Psoas muscle (tissue), 8 donors: ENCODE data around the gene IPO5. TPM values are rescaled to one million over a fixed set of nuclear protein-coding genes. Genes with fewer than 3 reads are reported as not detected.

ENCODE experiments used
- ATAC-seq, 4 donors: fragments of 200-7000 bp; cut with Tn5 transposase; one replicate each; pipeline ENCODE4 v1.9.1; 2020; ENCODE audit warnings: moderate library complexity in 3 of 4, mild to moderate bottlenecking in 2 of 4
- DNase-seq, 2 donors: peaks; one replicate each; pipeline ENCODE4 v3.0.0-alpha.2; 2020
- H3K27ac ChIP-seq: fragments of 200-600 bp; one replicate; pipeline ENCODE4 v1.8.0; 2022
- H3K27me3 ChIP-seq, 3 donors: fragments of 200-600 bp in 1 of 3; one replicate each; pipeline versions ENCODE4 v1.6.1 to v1.8.0; 2013 to 2022; ENCODE audit warnings: low read length in 2 of 3, mild to moderate bottlenecking in 2 of 3, moderate library complexity in 1 of 3; ENCODE audit not compliant: insufficient read depth in 3 of 3
- H3K36me3 ChIP-seq, 2 donors: fragments of 200-600 bp in 1 of 2; one replicate each; pipeline versions ENCODE4 v1.6.1 to v1.8.0; 2013 to 2022; ENCODE audit warnings: low read depth in 1 of 2, mild to moderate bottlenecking in 1 of 2, moderate library complexity in 1 of 2; ENCODE audit not compliant: insufficient read depth in 1 of 2
- H3K4me1 ChIP-seq: fragments of 200-600 bp; one replicate; pipeline ENCODE4 v1.8.0; 2022
- H3K4me3 ChIP-seq: fragments of 200-600 bp; one replicate; pipeline ENCODE4 v1.8.0; 2022; ENCODE audit warnings: mild to moderate bottlenecking
- H3K9me3 ChIP-seq: fragments of 200-600 bp; one replicate; pipeline ENCODE4 v1.8.0; 2022
- WGBS, 3 donors: extraction: QIAGEN DNeasy Blood & Tissue Kit; methylation state at CpG; one replicate each; pipeline versions ENCODE4 v1.1.6 to v1.1.7; 2013; 5-methylcytosine and 5-hydroxymethylcytosine counted together
- intact Hi-C, 2 donors: fragments of 100-400 bp; cut with DNase I; formaldehyde crosslinking; loops; one replicate each; pipeline versions ENCODE4 v1.11.0 to v1.14.2; 2022
- polyA plus RNA-seq, 3 donors: library from polyadenylated mRNA; stranded (reverse); fragments of 200-250 nt; gene quantifications; one replicate each; pipeline ENCODE4 v1.2.3, GENCODE V29; 2013
- total RNA-seq, 4 donors: library from RNA; stranded (reverse); fragmentation: NEBNext Ultra II Directional in 2 of 4; extraction: Animal tissue kit (Norgen Biotek cat#: 25700) in 2 of 4; gene quantifications; one replicate each; pipeline versions ENCODE4 v1.2.1 to v1.2.4, GENCODE V29; 2021 to 2023
- TF ChIP-seq, protein P1 (sequence below): fragments of 200-600 bp; IDR thresholded peaks from one replicate; pipeline ENCODE4 v1.8.0; 2022; ENCODE audit warnings: antibody characterized with exemption
- donor health status: healthy with polysubstance abuse.
- donor health status: DM: no; HTN: no; CAD: no; lungs with moderate emphysema.
- donor health status: Bipolar disorder and iron deficiency.
- donor health status: healthy.
- donor health status: DM: yes; HTN: yes; CAD: no.
- donor health status: DM: no; HTN: no; CAD: no.
- donor health status: DM: no; HTN: no; CAD: no.
- donor health status: DM: yes; HTN: yes; CAD: no.

Gene IPO5
- total and polyA plus RNA-seq, 7 donors = 60.6 to 186 (median 153) TPM

DNA sequence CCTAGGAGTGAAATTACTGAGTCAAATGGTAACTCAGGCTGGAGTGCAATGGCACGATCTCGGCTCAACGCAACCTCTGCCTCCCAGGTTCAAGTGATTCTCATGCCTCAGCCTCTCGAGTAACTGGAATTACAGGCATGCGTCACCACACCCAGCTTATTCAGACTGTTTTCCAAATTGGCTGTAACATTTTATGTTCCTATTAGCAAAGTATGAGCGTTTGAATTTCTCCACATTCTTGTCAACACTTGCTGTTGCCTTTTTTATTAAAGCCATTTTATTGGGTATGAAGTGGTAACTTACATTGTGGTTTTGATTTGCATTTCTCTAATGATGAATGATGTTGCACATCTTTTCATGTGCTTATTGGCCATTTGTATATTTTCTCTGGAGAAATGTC lies 7.9 kb downstream of the IPO5 start:
- no peak for ATAC-seq
- 80 to 85% (median 82%) methylated on average over 6 of the region's 6 CpGs for WGBS, 3 donors
- Histone ChIP-seq H3K9me3 (no peaks in the 10 kb centered on the region), H3K4me1 (no peaks in the 10 kb centered on the region), H3K27me3 (no peaks in the 10 kb centered on the region), H3K36me3 (no peaks in the 10 kb centered on the region), H3K4me3 (no peak overlapping the region), H3K27ac (no peak overlapping the region)
- no peak for DNase-seq
- intact Hi-C loops = no loop called here
- TF ChIP-seq, protein P1, sequence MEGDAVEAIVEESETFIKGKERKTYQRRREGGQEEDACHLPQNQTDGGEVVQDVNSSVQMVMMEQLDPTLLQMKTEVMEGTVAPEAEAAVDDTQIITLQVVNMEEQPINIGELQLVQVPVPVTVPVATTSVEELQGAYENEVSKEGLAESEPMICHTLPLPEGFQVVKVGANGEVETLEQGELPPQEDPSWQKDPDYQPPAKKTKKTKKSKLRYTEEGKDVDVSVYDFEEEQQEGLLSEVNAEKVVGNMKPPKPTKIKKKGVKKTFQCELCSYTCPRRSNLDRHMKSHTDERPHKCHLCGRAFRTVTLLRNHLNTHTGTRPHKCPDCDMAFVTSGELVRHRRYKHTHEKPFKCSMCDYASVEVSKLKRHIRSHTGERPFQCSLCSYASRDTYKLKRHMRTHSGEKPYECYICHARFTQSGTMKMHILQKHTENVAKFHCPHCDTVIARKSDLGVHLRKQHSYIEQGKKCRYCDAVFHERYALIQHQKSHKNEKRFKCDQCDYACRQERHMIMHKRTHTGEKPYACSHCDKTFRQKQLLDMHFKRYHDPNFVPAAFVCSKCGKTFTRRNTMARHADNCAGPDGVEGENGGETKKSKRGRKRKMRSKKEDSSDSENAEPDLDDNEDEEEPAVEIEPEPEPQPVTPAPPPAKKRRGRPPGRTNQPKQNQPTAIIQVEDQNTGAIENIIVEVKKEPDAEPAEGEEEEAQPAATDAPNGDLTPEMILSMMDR = no peak

DNA sequence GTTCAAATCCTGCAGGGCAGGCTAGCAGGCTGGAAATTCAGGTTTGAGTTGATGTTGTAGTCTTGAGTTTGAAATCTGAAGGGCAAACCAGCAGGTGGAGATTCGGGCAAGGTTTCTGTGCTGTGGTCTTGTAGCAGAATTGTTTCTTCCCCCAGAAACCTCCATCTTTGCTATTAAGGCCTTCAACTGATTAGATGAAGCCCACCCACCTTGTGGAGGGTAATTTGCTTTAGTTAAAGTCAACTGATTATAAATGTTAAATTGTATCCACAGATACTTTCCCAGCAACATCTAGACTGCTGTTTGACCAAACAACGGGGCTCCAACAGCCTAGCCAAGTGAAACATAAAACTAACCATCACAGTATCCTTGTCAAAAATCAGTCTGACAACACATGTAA lies 9.4 kb downstream of the IPO5 start:
- H3K4me3 ChIP-seq = no peak overlapping the region
- no peaks in the 10 kb centered on the region for H3K36me3 ChIP-seq
- no peak overlapping the region for H3K27ac ChIP-seq
- TF ChIP-seq, protein P1 = no peak
- ATAC-seq = no peak
- DNase-seq = no peak
- intact Hi-C loops = no loop called here
- H3K9me3 ChIP-seq = no peaks in the 10 kb centered on the region
- no peaks in the 10 kb centered on the region for H3K27me3 ChIP-seq
- WGBS, 3 donors = 87 to 94% (median 89%) methylated on average over 2 of the region's 2 CpGs
- H3K4me1 ChIP-seq = no peaks in the 10 kb centered on the region

DNA sequence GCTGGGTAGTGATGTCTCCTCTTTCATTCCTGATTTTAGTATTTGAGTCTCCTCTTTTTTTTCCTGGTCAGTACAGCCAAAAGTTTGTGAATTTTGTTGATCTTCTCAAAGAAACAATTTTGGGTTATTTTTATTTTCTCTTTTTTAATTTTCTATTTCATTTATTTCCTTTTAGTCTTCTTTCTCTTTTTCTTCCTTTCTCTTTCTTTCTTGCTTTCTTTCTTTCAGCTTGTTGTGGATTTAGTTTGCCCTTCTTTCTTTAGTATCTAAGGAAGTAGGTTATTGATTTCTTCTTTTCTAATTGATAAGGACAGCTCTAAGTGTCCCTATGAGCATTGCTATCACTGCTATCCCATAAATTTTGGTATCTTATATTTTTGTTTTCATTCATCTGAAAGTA lies 13.8 kb downstream of the IPO5 start:
- TF ChIP-seq, protein P1 = no peak
- DNase-seq = no peak
- Histone ChIP-seq H3K4me3 (no peak overlapping the region), H3K36me3 (no peaks in the 10 kb centered on the region), H3K27ac (no peak overlapping the region), H3K4me1 (no peaks in the 10 kb centered on the region), H3K9me3 (no peaks in the 10 kb centered on the region), H3K27me3 (no peaks in the 10 kb centered on the region)
- intact Hi-C loops = no loop called here
- ATAC-seq = no peak

DNA sequence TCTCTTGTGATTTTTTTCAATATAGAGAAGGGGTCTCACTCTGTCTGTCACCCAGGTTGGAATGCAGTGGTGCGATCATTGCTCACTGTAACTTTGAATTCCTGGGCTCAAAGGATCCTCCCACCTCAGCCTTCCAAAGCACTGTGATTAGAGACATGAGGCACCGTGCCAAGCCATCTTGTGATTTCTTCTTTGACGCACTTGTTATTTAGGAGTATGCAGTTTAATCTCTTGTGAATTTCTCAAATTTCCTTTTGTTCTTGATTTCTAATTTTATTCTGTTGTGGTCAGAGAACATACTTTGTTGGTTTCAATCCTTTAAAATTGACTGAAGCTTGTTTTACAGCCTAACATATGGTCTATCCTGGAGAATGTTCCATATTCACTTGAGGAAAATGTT lies 14.5 kb downstream of the IPO5 start:
- H3K4me3 ChIP-seq = no peak overlapping the region
- ATAC-seq (no peak), DNase-seq (no peak)
- H3K9me3 ChIP-seq = no peaks in the 10 kb centered on the region
- H3K27ac ChIP-seq = no peak overlapping the region
- H3K27me3 ChIP-seq = no peaks in the 10 kb centered on the region
- no peaks in the 10 kb centered on the region for H3K4me1 ChIP-seq
- 37 to 50% (median 46%) methylated on average over 3 of the region's 3 CpGs for WGBS, 3 donors
- H3K36me3 ChIP-seq = no peaks in the 10 kb centered on the region
- TF ChIP-seq, protein P1 = no peak
- intact Hi-C loops = no loop called here

DNA sequence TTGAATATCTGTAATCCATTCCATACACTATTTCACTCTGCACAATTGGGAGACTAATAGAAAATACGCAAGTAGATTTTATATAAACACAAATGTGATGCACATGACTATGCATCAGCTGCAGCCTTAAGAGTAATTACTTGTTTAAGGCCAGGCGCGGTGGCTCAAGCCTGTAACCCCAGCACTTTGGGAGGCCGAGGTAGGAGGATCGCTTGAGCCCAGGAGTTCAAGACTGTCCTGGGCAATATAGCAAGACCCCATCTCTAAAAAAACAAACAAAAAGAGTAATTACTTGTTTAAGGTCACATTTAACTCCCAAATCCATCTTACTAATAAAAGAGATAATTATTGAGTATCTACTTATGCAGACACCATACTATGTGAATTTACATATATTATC lies 18.0 kb downstream of the IPO5 start:
- 91 to 95% (median 95%) methylated on average over 5 of the region's 5 CpGs for WGBS, 3 donors
- DNase-seq (no peak), ATAC-seq (no peak)
- Histone ChIP-seq H3K4me3 (no peak overlapping the region), H3K27me3 (no peaks in the 10 kb centered on the region), H3K4me1 (peaks cover 5% of the 10 kb centered on the region), H3K36me3 (no peaks in the 10 kb centered on the region), H3K9me3 (no peaks in the 10 kb centered on the region), H3K27ac (no peak overlapping the region)
- intact Hi-C loops = no loop called here
- TF ChIP-seq, protein P1 = no peak
